Fibroblast of lung (primary cell): ENCODE measurements around the gene CST5.

Experiments used
- EZH2 ChIP-seq: IDR thresholded peaks from 2 replicates; pipeline ENCODE4 v1.5.1; 2012; ENCODE audit warnings: low read length, control low read depth, mild to moderate bottlenecking; ENCODE audit errors: missing control alignments
- TF ChIP-seq, protein P1 (sequence below), 2 donors: IDR thresholded peaks in 1 of 2; conservative IDR thresholded peaks in 1 of 2; 1 replicate in 1 of 2; 2 replicates in 1 of 2; pipeline ENCODE4 v1.5.1; 2011 to 2012; ENCODE audit warnings: low read length in 2 of 2, control low read depth in 1 of 2, inconsistent platforms in 1 of 2, low read depth in 1 of 2, mild to moderate bottlenecking in 1 of 2

DNA sequence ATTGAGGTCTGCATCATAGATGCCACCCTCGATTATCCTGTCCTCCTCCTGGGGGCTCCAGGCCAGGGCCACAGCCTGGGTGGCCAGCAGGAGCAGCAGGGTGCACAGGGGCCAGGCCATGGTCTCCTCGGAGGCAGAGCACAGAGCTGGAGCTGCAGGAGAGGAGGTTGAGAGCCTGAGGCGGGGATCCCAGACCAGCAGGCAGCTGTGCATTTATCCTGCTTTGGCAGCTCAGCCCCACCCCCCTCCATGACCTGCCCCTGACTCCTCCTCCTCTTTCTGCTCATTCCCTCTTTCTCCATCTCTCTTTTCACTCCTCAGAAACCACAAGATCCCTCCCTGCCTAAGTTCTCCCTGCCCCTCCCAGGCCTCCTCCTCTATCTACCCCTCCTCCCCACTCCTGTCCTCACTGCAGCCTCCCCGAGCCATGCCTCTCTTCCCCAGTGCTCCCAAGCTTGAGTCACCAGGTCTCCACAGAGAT lies 53.0 kb downstream of the CST5 start, which contains the start of gene CST2:
- TF ChIP-seq, protein P1, sequence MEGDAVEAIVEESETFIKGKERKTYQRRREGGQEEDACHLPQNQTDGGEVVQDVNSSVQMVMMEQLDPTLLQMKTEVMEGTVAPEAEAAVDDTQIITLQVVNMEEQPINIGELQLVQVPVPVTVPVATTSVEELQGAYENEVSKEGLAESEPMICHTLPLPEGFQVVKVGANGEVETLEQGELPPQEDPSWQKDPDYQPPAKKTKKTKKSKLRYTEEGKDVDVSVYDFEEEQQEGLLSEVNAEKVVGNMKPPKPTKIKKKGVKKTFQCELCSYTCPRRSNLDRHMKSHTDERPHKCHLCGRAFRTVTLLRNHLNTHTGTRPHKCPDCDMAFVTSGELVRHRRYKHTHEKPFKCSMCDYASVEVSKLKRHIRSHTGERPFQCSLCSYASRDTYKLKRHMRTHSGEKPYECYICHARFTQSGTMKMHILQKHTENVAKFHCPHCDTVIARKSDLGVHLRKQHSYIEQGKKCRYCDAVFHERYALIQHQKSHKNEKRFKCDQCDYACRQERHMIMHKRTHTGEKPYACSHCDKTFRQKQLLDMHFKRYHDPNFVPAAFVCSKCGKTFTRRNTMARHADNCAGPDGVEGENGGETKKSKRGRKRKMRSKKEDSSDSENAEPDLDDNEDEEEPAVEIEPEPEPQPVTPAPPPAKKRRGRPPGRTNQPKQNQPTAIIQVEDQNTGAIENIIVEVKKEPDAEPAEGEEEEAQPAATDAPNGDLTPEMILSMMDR (conservative IDR thresholded peaks at IDR 0.05 in 1 of 2, IDR thresholded peaks at IDR 0.05 in 1 of 2; ENCODE audit: low read depth in 1 of 2, low read length in 2 of 2), result no peak
- TF ChIP-seq EZH2, result no peak
